Trophoblast cell (in vitro differentiated cells and primary cell): ENCODE measurements around the gene NSD1.

Experiments used
- DNase-seq, 2 donors: peaks; one replicate each; pipeline ENCODE4 v3.0.0-alpha.2; 2016
- H2AFZ ChIP-seq: 2 replicates; pipeline ENCODE4 v1.6.1; 2013; ENCODE audit warnings: low read length, moderate library complexity, mild to moderate bottlenecking; ENCODE audit not compliant: insufficient read depth, poor library complexity
- H2AK5ac ChIP-seq: 2 replicates; pipeline ENCODE4 v1.6.1; 2013; ENCODE audit warnings: mild to moderate bottlenecking, low read length
- H2BK120ac ChIP-seq: 2 replicates; pipeline ENCODE4 v1.6.1; 2013; ENCODE audit warnings: low read length, mild to moderate bottlenecking, moderate library complexity; ENCODE audit not compliant: insufficient read depth, poor library complexity
- H2BK12ac ChIP-seq: 2 replicates; pipeline ENCODE4 v1.6.1; 2013; ENCODE audit warnings: mild to moderate bottlenecking, low read length, moderate library complexity
- H2BK5ac ChIP-seq: 2 replicates; pipeline ENCODE4 v1.6.1; 2013; ENCODE audit warnings: low read length, low read depth, moderate library complexity, mild to moderate bottlenecking; ENCODE audit not compliant: poor library complexity
- H3K14ac ChIP-seq: 2 replicates; pipeline ENCODE4 v1.6.1; 2013; ENCODE audit warnings: mild to moderate bottlenecking, low read length
- H3K18ac ChIP-seq: 2 replicates; pipeline ENCODE4 v1.6.1; 2013; ENCODE audit warnings: mild to moderate bottlenecking, low read length
- H3K23ac ChIP-seq: 2 replicates; pipeline ENCODE4 v1.6.1; 2013; ENCODE audit warnings: low read length
- H3K27ac ChIP-seq: 2 replicates; pipeline ENCODE4 v1.5.1; 2013; ENCODE audit warnings: low read depth, mild to moderate bottlenecking, inconsistent platforms, low read length, moderate library complexity
- H3K27me3 ChIP-seq: 2 replicates; pipeline ENCODE4 v1.6.1; 2013; ENCODE audit warnings: inconsistent platforms, mild to moderate bottlenecking, low read length, moderate library complexity; ENCODE audit not compliant: insufficient read depth
- H3K36me3 ChIP-seq, 2 experiments: 1 replicate in 1 of 2; 2 replicates in 1 of 2; pipeline ENCODE4 v1.6.1; 2013; ENCODE audit warnings: low read length in 2 of 2, mild to moderate bottlenecking in 2 of 2, moderate library complexity in 1 of 2; ENCODE audit not compliant: insufficient read depth in 2 of 2, control insufficient read depth in 1 of 2
- H3K4ac ChIP-seq: 2 replicates; pipeline ENCODE4 v1.6.1; 2013; ENCODE audit warnings: low read depth, mild to moderate bottlenecking, low read length, moderate library complexity
- H3K4me1 ChIP-seq, 2 experiments: 1 replicate in 1 of 2; 2 replicates in 1 of 2; pipeline ENCODE4 v1.6.1; 2013; ENCODE audit warnings: low read length in 2 of 2, mild to moderate bottlenecking in 2 of 2, moderate library complexity in 1 of 2; ENCODE audit not compliant: insufficient read depth in 2 of 2, control insufficient read depth in 1 of 2
- H3K4me2 ChIP-seq: 2 replicates; pipeline ENCODE4 v1.6.1; 2013; ENCODE audit warnings: inconsistent platforms, mild to moderate bottlenecking, low read length, moderate library complexity
- H3K4me3 ChIP-seq: 2 replicates; pipeline ENCODE4 v1.5.1; 2013; ENCODE audit warnings: mild to moderate bottlenecking, low read depth, low read length, inconsistent platforms
- H3K79me1 ChIP-seq: one replicate; pipeline ENCODE4 v1.6.1; 2013; ENCODE audit warnings: low read length
- H3K79me2 ChIP-seq: 2 replicates; pipeline ENCODE4 v1.6.1; 2013; ENCODE audit warnings: low read length, mild to moderate bottlenecking; ENCODE audit not compliant: control insufficient read depth, insufficient read depth, poor library complexity
- H3K9ac ChIP-seq: 2 replicates; pipeline ENCODE4 v1.6.1; 2013; ENCODE audit warnings: mild to moderate bottlenecking, low read length
- H3K9me3 ChIP-seq: 2 replicates; pipeline ENCODE4 v1.6.1; 2013; ENCODE audit warnings: low read depth, mild to moderate bottlenecking, control low read depth, inconsistent platforms, low read length; ENCODE audit not compliant: insufficient read depth
- H4K12ac ChIP-seq: 2 replicates; pipeline ENCODE4 v1.6.1; 2013; ENCODE audit warnings: low read depth, mild to moderate bottlenecking, low read length, moderate library complexity
- H4K8ac ChIP-seq: 2 replicates; pipeline ENCODE4 v1.6.1; 2013; ENCODE audit warnings: low read depth, mild to moderate bottlenecking, low read length, moderate library complexity
- H4K91ac ChIP-seq: one replicate; pipeline ENCODE4 v1.6.1; 2013; ENCODE audit warnings: low read depth, mild to moderate bottlenecking, low read length, moderate library complexity
- WGBS: extraction: QIAGEN DNeasy Blood & Tissue Kit; methylation state at CpG from one replicate; pipeline ENCODE4 v1.1.7; 2013; ENCODE audit warnings: missing lambda C conversion rate; ENCODE audit not compliant: insufficient read length, insufficient coverage; ENCODE audit errors: extremely low coverage; 5-methylcytosine and 5-hydroxymethylcytosine counted together

The NSD1 gene

DNA sequence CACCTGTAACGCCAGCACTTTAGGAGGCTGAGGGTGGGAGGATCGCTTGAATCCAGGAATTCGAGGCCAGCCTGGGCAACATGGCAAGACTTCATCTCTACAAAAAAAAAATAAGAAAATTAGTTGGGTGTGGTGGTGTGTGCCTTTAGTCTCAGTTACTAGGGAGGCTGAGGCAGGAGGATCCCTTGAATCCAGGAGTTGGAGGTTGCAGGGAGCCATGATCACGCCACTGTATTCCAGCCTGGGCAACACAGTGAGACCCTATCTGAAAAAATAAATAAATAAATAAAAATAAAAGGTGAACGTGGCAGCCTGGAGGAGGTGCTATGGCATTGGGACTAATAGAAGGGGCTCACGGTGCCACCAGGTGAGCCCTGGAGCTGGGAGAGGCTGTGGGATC lies 39.8 kb upstream of the NSD1 start:
- Histone ChIP-seq H3K23ac (no peak overlapping the region), H3K36me3 (no peaks in the 10 kb centered on the region), H3K79me2 (no peaks in the 10 kb centered on the region), H2BK120ac (no peak overlapping the region), H3K14ac (no peak overlapping the region), H3K4ac (no peak overlapping the region), H2BK5ac (no peak overlapping the region), H2AK5ac (no peak overlapping the region), H4K8ac (no peak overlapping the region), H3K9ac (no peak overlapping the region), H3K18ac (no peak overlapping the region), H3K27me3 (no peaks in the 10 kb centered on the region), H2BK12ac (no peak overlapping the region), H2AFZ (no peak overlapping the region), H4K12ac (no peak overlapping the region), H3K4me3 (no peak overlapping the region), H3K4me1 (peaks cover 0 to 6% of the 10 kb centered on the region in 2 experiments), H4K91ac (no peak overlapping the region), H3K9me3 (peaks cover 2% of the 10 kb centered on the region), H3K4me2 (no peak overlapping the region), H3K79me1 (no peaks in the 10 kb centered on the region), H3K27ac (no peak overlapping the region)
- no CpG with 5 or more reads among the region's 6 CpGs for WGBS
- no peak for DNase-seq

- H3K4me2 ChIP-seq: no peak overlapping the region
- no CpG with 5 or more reads among the region's 12 CpGs for WGBS
Measured at GRCh38 chr5:177094224-177095087, 39.1 kb upstream of the NSD1 start.

DNA sequence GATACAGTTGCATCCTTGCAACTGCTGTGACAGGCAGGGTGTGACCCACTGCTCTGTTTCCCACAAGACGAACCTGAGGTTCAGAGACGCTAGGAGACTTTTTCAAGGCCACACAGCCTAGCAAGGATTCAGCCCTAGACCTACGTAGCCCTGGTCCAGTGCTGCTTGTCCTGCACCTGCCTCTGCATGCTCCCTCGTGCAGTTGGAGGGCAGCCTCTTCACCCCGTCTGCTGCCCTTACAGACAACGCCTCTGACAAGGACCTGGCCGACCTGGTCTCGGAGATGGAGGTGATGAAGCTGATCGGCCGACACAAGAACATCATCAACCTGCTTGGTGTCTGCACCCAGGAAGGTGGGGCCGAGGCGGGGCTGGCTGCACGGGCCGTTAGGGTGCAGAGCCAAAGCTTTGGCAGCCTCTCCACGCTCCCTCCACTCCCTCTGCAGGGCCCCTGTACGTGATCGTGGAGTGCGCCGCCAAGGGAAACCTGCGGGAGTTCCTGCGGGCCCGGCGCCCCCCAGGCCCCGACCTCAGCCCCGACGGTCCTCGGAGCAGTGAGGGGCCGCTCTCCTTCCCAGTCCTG lies 38.4 kb upstream of the NSD1 start:
- Histone ChIP-seq H3K4me2 (no peak overlapping the region), H3K9ac (no peak overlapping the region), H3K18ac (no peak overlapping the region), H3K79me2 (no peaks in the 10 kb centered on the region), H4K91ac (no peak overlapping the region), H3K23ac (no peak overlapping the region), H3K27me3 (no peaks in the 10 kb centered on the region), H2BK12ac (no peak overlapping the region), H4K8ac (no peak overlapping the region), H2AFZ (no peak overlapping the region), H3K79me1 (no peaks in the 10 kb centered on the region), H3K4me3 (no peak overlapping the region), H3K27ac (no peak overlapping the region), H3K9me3 (peaks cover 2% of the 10 kb centered on the region), H3K14ac (no peak overlapping the region), H3K36me3 (no peaks in the 10 kb centered on the region), H2BK5ac (no peak overlapping the region), H3K4me1 (peaks cover 0 to 6% of the 10 kb centered on the region in 2 experiments), H2AK5ac (no peak overlapping the region), H3K4ac (no peak overlapping the region), H2BK120ac (no peak overlapping the region), H4K12ac (no peak overlapping the region)
- DNase-seq: no peak
- WGBS: no CpG with 5 or more reads among the region's 28 CpGs

More at GRCh38 chr5:177094224-177095087, 39.1 kb upstream of the NSD1 start:
- Histone ChIP-seq H3K4ac (no peak overlapping the region), H2AK5ac (no peak overlapping the region), H3K9ac (no peak overlapping the region), H2BK5ac (no peak overlapping the region), H3K79me2 (no peaks in the 10 kb centered on the region), H2AFZ (no peak overlapping the region), H3K23ac (no peak overlapping the region), H3K4me1 (peaks cover 0 to 6% of the 10 kb centered on the region in 2 experiments), H3K4me3 (no peak overlapping the region), H3K36me3 (no peaks in the 10 kb centered on the region), H3K9me3 (peaks cover 2% of the 10 kb centered on the region), H3K79me1 (no peaks in the 10 kb centered on the region), H2BK12ac (no peak overlapping the region), H3K14ac (no peak overlapping the region), H4K8ac (no peak overlapping the region), H2BK120ac (no peak overlapping the region), H3K27me3 (no peaks in the 10 kb centered on the region), H3K27ac (no peak overlapping the region), H4K91ac (no peak overlapping the region), H4K12ac (no peak overlapping the region), H3K18ac (no peak overlapping the region)
- DNase-seq: peak; percentile 43 to 62

DNA sequence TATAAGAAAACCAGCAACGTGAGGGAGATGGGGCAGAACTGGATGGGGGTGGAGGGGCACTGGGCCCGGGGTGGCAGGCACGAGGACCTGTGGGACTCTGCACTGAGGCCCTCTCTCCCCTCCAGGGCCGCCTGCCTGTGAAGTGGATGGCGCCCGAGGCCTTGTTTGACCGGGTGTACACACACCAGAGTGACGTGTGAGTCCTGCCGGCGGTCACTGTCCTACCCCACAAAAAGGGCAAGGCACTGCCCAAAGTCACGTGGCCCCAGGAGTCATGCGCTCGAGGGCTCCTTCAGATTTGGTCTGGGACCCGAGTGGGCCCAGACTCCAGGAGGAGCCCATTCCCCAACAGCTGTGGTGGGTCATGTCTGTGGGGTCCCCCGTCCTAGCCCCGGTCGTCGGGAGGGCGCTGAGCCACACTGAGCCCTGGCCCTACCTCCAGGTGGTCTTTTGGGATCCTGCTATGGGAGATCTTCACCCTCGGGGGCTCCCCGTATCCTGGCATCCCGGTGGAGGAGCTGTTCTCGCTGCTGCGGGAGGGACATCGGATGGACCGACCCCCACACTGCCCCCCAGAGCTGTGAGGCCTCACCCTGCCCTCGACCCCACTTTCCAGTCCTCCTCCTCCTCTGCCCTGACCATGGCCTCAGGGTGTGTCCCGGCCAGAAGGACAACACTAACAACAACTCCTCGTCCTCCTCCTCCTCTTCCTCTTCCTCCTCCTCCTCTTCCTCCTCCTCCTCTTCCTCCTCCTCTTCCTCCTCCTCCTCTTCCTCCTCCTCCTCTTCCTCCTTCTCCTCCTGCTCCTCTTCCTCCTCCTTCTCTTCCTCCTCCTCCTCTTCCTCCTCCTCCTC lies 37.2 kb upstream of the NSD1 start:
- 100% methylated on average over 1 of the region's 29 CpGs for WGBS
- H2BK12ac ChIP-seq: no peak overlapping the region
- no peak overlapping the region for H3K23ac ChIP-seq
- H3K4me3 ChIP-seq: no peak overlapping the region
- H3K9ac ChIP-seq: no peak overlapping the region
- H3K4me2 ChIP-seq: no peak overlapping the region
- H3K4ac ChIP-seq: no peak overlapping the region
- H2AK5ac ChIP-seq: no peak overlapping the region
- H3K79me2 ChIP-seq: no peaks in the 10 kb centered on the region
- H4K91ac ChIP-seq: no peak overlapping the region
- no peak overlapping the region for H4K8ac ChIP-seq
- H3K27ac ChIP-seq: no peak overlapping the region
- no peak overlapping the region for H3K14ac ChIP-seq
- H3K27me3 ChIP-seq: no peaks in the 10 kb centered on the region
- no peak overlapping the region for H2BK5ac ChIP-seq
- H4K12ac ChIP-seq: no peak overlapping the region
- peak; percentile 73 to 78 for DNase-seq
- no peak overlapping the region for H2BK120ac ChIP-seq
- H3K18ac ChIP-seq: no peak overlapping the region
- H3K4me1 ChIP-seq: peaks cover 0 to 6% of the 10 kb centered on the region in 2 experiments
- no peaks in the 10 kb centered on the region for H3K36me3 ChIP-seq
- H2AFZ ChIP-seq: no peak overlapping the region
- H3K9me3 ChIP-seq: peaks cover 4% of the 10 kb centered on the region
- no peaks in the 10 kb centered on the region for H3K79me1 ChIP-seq
